ENCODE results near the gene PRR12.

The PRR12 gene

GRCh38 chr19:49587227-49587626 is 3.8 kb upstream of the PRR12 start:
- Histone ChIP-seq H3K4me1 (ENCODE audit: insufficient read depth, low read length) (peaks cover 6% of the 10 kb centered on the region), H3K36me3 (ENCODE audit: insufficient read depth, low read length) (peaks cover 1% of the 10 kb centered on the region; the same call in 1 of the 2 replicates), H3K27ac (ENCODE audit: low read length) (no peak overlapping the region), H3K27me3 (ENCODE audit: insufficient read depth, low read length, poor library complexity) (no peaks in the 10 kb centered on the region), H3K9ac (ENCODE audit: low read depth, low read length) (no peak overlapping the region), H3K79me2 (ENCODE audit: insufficient read depth, low read length) (peaks cover 15% of the 10 kb centered on the region), H3K4me2 (ENCODE audit: insufficient read depth, low read length) (no peak overlapping the region), H3K9me3 (ENCODE audit: insufficient read depth, low read length, severe bottlenecking) (no peaks in the 10 kb centered on the region), H3K4me3 (ENCODE audit: low read depth in 1 of 2, low read length in 2 of 2) (no peak overlapping the region), H2AFZ (ENCODE audit: low read depth, low read length) (no peak overlapping the region), H4K20me1 (ENCODE audit: insufficient read depth, low read length) (peaks cover 5% of the 10 kb centered on the region)
- TF ChIP-seq EZH2 (IDR thresholded peaks at IDR 0.05; ENCODE audit: borderline replicate concordance, low read depth, low read length, severe bottlenecking) = no peak
- TF ChIP-seq, protein P1, sequence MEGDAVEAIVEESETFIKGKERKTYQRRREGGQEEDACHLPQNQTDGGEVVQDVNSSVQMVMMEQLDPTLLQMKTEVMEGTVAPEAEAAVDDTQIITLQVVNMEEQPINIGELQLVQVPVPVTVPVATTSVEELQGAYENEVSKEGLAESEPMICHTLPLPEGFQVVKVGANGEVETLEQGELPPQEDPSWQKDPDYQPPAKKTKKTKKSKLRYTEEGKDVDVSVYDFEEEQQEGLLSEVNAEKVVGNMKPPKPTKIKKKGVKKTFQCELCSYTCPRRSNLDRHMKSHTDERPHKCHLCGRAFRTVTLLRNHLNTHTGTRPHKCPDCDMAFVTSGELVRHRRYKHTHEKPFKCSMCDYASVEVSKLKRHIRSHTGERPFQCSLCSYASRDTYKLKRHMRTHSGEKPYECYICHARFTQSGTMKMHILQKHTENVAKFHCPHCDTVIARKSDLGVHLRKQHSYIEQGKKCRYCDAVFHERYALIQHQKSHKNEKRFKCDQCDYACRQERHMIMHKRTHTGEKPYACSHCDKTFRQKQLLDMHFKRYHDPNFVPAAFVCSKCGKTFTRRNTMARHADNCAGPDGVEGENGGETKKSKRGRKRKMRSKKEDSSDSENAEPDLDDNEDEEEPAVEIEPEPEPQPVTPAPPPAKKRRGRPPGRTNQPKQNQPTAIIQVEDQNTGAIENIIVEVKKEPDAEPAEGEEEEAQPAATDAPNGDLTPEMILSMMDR (IDR thresholded peaks at IDR 0.05; ENCODE audit: borderline replicate concordance, extremely low read depth, low read length, poor library complexity, severe bottlenecking) = no peak
- ATAC-seq (ENCODE audit: insufficient read depth, low read depth) = no peak
- no peak for DNase-seq

GRCh38 chr19:49588365-49589122 is 2.4 kb upstream of the PRR12 start:
- no peak overlapping the region for H3K4me3 ChIP-seq (ENCODE audit: low read depth in 1 of 2, low read length in 2 of 2)
- no peak overlapping the region for H3K9ac ChIP-seq (ENCODE audit: low read depth, low read length)
- H3K4me2 ChIP-seq (ENCODE audit: insufficient read depth, low read length) = no peak overlapping the region
- TF ChIP-seq, protein P1 (IDR thresholded peaks at IDR 0.05; ENCODE audit: borderline replicate concordance, extremely low read depth, low read length, poor library complexity, severe bottlenecking) = no peak
- TF ChIP-seq EZH2 (IDR thresholded peaks at IDR 0.05; ENCODE audit: borderline replicate concordance, low read depth, low read length, severe bottlenecking) = no peak
- DNase-seq (no peak), ATAC-seq (ENCODE audit: insufficient read depth, low read depth) (no peak)
- H2AFZ ChIP-seq (ENCODE audit: low read depth, low read length) = no peak overlapping the region
- H3K27ac ChIP-seq (ENCODE audit: low read length) = no peak overlapping the region
- H3K27me3 ChIP-seq (ENCODE audit: insufficient read depth, low read length, poor library complexity) = no peaks in the 10 kb centered on the region
- peaks cover 18% of the 10 kb centered on the region for H3K4me1 ChIP-seq (ENCODE audit: insufficient read depth, low read length)
- peaks cover 27% of the 10 kb centered on the region for H3K79me2 ChIP-seq (ENCODE audit: insufficient read depth, low read length)
- no peaks in the 10 kb centered on the region for H3K9me3 ChIP-seq (ENCODE audit: insufficient read depth, low read length, severe bottlenecking)
- H4K20me1 ChIP-seq (ENCODE audit: insufficient read depth, low read length) = peaks cover 16% of the 10 kb centered on the region
- H3K36me3 ChIP-seq (ENCODE audit: insufficient read depth, low read length) = peaks cover 9% of the 10 kb centered on the region

- Histone ChIP-seq H3K27me3 (ENCODE audit: insufficient read depth, low read length, poor library complexity) (no peaks in the 10 kb centered on the region), H2AFZ (ENCODE audit: low read depth, low read length) (no peak overlapping the region), H3K4me1 (ENCODE audit: insufficient read depth, low read length) (peaks cover 23% of the 10 kb centered on the region), H4K20me1 (ENCODE audit: insufficient read depth, low read length) (peaks cover 25% of the 10 kb centered on the region), H3K79me2 (ENCODE audit: insufficient read depth, low read length) (peaks cover 37% of the 10 kb centered on the region), H3K27ac (ENCODE audit: low read length) (peak overlapping the region; percentile 35; the same call in 1 of the 2 replicates), H3K4me3 (ENCODE audit: low read depth in 1 of 2, low read length in 2 of 2) (no peak overlapping the region), H3K4me2 (ENCODE audit: insufficient read depth, low read length) (no peak overlapping the region), H3K9ac (ENCODE audit: low read depth, low read length) (no peak overlapping the region), H3K36me3 (ENCODE audit: insufficient read depth, low read length) (peaks cover 19% of the 10 kb centered on the region), H3K9me3 (ENCODE audit: insufficient read depth, low read length, severe bottlenecking) (no peaks in the 10 kb centered on the region)
- ATAC-seq (ENCODE audit: insufficient read depth, low read depth) (no peak), DNase-seq (no peak)
- TF ChIP-seq, protein P1 (IDR thresholded peaks at IDR 0.05; ENCODE audit: borderline replicate concordance, extremely low read depth, low read length, poor library complexity, severe bottlenecking) = no peak
- no peak for TF ChIP-seq EZH2 (IDR thresholded peaks at IDR 0.05; ENCODE audit: borderline replicate concordance, low read depth, low read length, severe bottlenecking)
Measured at GRCh38 chr19:49589502-49589905, 1.5 kb upstream of the PRR12 start.
